GM06990 (cell line): Measurements from ENCODE around the gene RRP1.

Experiments used
- DNase-seq: peaks from one replicate; pipeline ENCODE4 v3.0.0-alpha.2; 2011; ENCODE audit not compliant: insufficient read length; ENCODE audit errors: extremely low read depth
- H3K27me3 ChIP-seq: replicated peaks from 2 replicates; pipeline ENCODE4 v1.6.0; 2011; ENCODE audit warnings: low read length; ENCODE audit not compliant: control insufficient read depth, insufficient read depth
- H3K36me3 ChIP-seq: 2 replicates; pipeline ENCODE4 v1.5.1; 2011; ENCODE audit warnings: low read length; ENCODE audit not compliant: control insufficient read depth, insufficient read depth
- H3K4me3 ChIP-seq: replicated peaks from 2 replicates; pipeline ENCODE4 v1.5.1; 2011; ENCODE audit warnings: low read depth, mild to moderate bottlenecking, control low read depth, low read length
- TF ChIP-seq, protein P1 (sequence below): IDR thresholded peaks from 2 replicates; pipeline ENCODE4 v1.5.1; 2011; ENCODE audit warnings: low read length, control low read depth, mild to moderate bottlenecking, inconsistent platforms; ENCODE audit not compliant: insufficient read depth, poor library complexity, severe bottlenecking

The RRP1 gene

DNA sequence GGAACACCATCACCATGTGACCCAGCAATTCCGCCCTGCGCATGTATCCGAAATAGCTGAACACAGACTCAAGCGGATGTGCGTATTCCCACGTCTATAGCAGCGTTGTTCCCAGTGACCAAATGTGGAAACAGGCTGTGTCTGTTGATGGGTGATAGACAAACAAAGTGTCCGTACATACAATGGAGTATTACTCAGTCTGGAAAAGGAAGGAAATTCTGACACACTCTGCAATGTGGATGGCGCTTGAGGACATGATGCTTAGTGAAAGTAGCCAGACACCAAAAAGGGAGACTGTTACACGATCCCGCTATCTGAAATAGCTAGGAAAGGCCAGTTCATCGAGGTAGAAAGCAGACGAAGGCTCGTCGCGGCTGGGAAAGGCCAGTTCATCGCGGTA is 44.7 kb upstream of the RRP1 start:
- no peaks in the 10 kb centered on the region for H3K27me3 ChIP-seq
- TF ChIP-seq, protein P1, sequence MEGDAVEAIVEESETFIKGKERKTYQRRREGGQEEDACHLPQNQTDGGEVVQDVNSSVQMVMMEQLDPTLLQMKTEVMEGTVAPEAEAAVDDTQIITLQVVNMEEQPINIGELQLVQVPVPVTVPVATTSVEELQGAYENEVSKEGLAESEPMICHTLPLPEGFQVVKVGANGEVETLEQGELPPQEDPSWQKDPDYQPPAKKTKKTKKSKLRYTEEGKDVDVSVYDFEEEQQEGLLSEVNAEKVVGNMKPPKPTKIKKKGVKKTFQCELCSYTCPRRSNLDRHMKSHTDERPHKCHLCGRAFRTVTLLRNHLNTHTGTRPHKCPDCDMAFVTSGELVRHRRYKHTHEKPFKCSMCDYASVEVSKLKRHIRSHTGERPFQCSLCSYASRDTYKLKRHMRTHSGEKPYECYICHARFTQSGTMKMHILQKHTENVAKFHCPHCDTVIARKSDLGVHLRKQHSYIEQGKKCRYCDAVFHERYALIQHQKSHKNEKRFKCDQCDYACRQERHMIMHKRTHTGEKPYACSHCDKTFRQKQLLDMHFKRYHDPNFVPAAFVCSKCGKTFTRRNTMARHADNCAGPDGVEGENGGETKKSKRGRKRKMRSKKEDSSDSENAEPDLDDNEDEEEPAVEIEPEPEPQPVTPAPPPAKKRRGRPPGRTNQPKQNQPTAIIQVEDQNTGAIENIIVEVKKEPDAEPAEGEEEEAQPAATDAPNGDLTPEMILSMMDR = no peak
- no peak overlapping the region for H3K4me3 ChIP-seq
- no peak for DNase-seq
- peaks cover 26% of the 10 kb centered on the region for H3K36me3 ChIP-seq

DNA sequence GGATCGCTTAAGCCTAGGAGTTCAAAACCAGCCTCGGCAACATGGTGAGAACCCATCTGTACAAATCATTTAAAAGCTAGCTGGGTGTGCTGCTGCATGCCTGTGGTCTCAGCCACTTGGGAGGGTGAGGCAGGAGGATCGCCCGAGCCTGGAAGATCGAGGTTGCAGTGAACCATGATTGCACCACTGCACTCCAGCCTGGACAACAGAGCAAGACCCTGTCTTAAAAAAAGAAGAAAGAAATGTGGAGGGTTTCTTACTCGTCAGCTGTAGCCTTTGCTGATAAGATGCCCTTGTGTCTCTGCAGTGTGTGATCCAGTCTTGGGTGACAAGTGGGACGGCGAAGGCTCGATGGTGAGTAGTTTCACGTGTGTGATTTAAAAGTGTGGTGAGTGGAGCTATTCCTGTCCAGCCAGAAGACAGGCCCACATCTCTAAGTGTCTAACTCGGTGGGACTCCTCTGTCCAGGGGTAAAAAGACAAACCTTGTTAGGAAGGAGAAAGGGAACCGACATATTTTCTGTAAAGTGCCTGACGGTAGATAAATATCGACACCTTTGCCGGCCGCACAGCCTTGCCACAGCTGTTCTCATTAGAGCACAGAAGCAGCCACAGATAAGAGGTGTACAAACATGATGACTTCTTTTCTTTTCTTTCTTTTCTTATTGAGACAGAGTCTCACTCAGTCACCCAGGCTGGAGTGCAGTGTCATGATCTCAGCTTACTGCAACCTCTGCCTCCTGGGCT is 43.4 kb upstream of the RRP1 start:
- peaks cover 31% of the 10 kb centered on the region for H3K36me3 ChIP-seq

DNA sequence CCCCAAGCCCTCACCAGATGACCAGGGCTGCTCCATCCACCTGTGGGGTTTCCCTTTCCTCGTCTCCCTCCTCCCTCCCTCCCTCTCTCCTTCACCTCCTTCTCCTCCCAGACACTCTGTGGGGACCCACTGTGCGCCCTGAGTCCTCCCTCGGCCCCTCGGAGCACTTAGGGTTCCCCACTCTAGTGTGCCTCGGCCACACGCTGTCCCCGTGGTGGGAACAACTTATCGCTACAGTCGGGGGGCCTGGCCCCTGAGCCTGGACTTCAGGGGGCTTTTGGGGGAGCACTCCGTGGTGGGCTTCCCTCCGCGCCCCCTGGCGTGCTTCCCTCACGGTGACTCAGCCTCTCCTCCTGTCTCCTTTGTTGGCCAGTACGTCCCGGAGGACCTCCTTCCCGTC is 40.8 kb upstream of the RRP1 start:
- DNase-seq = no peak
- H3K36me3 ChIP-seq = peaks cover 41% of the 10 kb centered on the region
- TF ChIP-seq, protein P1 = no peak
- H3K4me3 ChIP-seq = no peak overlapping the region
- H3K27me3 ChIP-seq = no peaks in the 10 kb centered on the region

More for the DNA sequence above, 43.4 kb upstream of the RRP1 start:
- H3K27me3 ChIP-seq = no peaks in the 10 kb centered on the region
- TF ChIP-seq, protein P1 = no peak
- no peak for DNase-seq
- no peak overlapping the region for H3K4me3 ChIP-seq

DNA sequence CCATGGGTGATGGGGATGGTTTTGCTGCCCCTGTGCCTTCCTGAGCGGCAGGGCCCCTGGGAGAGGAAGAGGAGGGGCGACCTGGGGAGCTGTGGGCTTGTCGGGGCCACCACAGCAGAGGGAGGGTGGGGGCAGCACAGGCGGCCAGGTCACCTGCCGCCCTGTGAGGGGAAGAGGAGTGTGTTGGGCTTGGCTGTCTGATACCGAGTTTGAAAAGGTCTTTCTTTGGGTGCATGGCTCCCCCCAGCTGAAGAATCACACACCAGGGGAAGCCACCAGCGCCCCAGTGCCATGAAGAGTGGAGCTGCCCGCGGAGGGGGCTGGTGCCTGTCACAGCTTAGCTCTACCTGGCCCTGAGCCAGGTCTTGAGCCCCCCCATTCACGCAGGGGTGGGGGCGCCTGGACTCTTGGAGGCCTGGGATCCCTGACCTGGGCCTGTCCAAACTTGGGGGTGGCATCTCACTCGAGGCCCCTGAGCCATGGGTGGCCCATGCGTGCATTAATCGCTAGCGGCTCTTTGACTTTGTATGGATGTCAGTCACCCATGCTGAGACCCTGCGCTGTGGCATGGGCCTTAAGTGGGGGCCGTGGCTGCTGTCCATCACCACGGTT is 39.6 kb upstream of the RRP1 start:
- TF ChIP-seq, protein P1 = no peak
- H3K27me3 ChIP-seq = no peaks in the 10 kb centered on the region
- peaks cover 44% of the 10 kb centered on the region for H3K36me3 ChIP-seq
- no peak for DNase-seq
- no peak overlapping the region for H3K4me3 ChIP-seq

DNA sequence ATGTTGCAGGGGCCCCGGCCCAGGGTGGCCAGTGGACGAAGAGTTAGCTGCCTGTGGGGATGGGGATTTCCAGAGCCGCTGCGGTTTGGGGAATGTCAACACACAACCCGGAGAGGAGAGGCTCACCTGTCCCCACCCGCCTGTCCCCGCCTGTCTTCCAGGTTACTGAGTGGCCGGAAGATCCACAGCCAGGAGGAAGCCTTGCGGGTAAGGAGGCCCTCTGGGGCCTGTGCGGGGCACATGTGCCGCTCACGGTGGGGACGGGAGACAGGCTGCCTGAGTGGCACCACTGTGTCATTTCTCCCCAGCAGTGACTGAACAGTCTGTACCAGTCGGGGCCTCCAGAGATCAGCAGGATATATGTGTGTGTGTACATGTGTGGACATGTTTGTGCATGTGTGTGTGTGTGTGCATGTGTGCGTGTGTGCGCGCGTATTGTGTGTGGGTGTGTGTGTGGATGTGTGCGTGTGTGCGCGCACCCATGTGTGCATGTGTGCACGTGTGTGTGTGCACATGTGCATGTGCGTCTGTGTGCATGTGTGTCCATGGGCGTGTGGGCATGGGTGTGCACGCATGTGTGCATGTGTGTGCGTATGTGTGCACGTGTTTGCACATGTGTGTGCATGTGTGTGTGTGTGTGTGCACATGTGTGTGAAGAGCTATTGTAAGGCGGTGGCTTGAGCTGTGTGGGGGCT is 38.9 kb upstream of the RRP1 start:
- H3K36me3 ChIP-seq = peaks cover 45% of the 10 kb centered on the region
- H3K27me3 ChIP-seq = no peaks in the 10 kb centered on the region
- DNase-seq = no peak
- no peak overlapping the region for H3K4me3 ChIP-seq
- TF ChIP-seq, protein P1 = no peak
